HFF-Myc (cell line): ENCODE results near the gene FBN2.

Experiments
- DNase-seq: peaks from one replicate; pipeline ENCODE4 v3.0.0-alpha.2; 2011; ENCODE audit warnings: low read depth; ENCODE audit errors: extremely low read depth
- H3K4me3 ChIP-seq: replicated peaks from 2 replicates; pipeline ENCODE4 v1.5.1; 2011; ENCODE audit warnings: low read depth, mild to moderate bottlenecking, control low read depth, low read length
- CTCF ChIP-seq: IDR thresholded peaks from 2 replicates; pipeline ENCODE4 v1.5.1; 2012; ENCODE audit warnings: mild to moderate bottlenecking, low read depth, low read length, control low read depth; ENCODE audit errors: missing control alignments

Gene FBN2

GRCh38 chr5:128259607-128260021 lies 278.4 kb downstream of the FBN2 start:
- no peak for DNase-seq
- H3K4me3 ChIP-seq = no peak overlapping the region
- no peak for TF ChIP-seq CTCF

GRCh38 chr5:128258372-128258771 lies 279.7 kb downstream of the FBN2 start:
- no peak for TF ChIP-seq CTCF
- no peak for DNase-seq
- H3K4me3 ChIP-seq = no peak overlapping the region

- no peak for TF ChIP-seq CTCF
- H3K4me3 ChIP-seq = no peak overlapping the region
- DNase-seq = no peak
Observed at GRCh38 chr5:128257076-128257475, 281.0 kb downstream of the FBN2 start.

GRCh38 chr5:128254789-128255188 lies 283.3 kb downstream of the FBN2 start:
- no peak overlapping the region for H3K4me3 ChIP-seq
- DNase-seq = no peak
- no peak for TF ChIP-seq CTCF

GRCh38 chr5:128253880-128254279 lies 284.2 kb downstream of the FBN2 start:
- TF ChIP-seq CTCF = no peak
- no peak overlapping the region for H3K4me3 ChIP-seq
- no peak for DNase-seq

- no peak for TF ChIP-seq CTCF
Observed at GRCh38 chr5:128253161-128253560, 284.9 kb downstream of the FBN2 start.

GRCh38 chr5:128252756-128253155 lies 285.3 kb downstream of the FBN2 start:
- DNase-seq = no peak
- H3K4me3 ChIP-seq = no peak overlapping the region
- TF ChIP-seq CTCF = no peak

More at GRCh38 chr5:128253161-128253560, 284.9 kb downstream of the FBN2 start:
- DNase-seq = no peak
- H3K4me3 ChIP-seq = no peak overlapping the region
